Lower lobe of right lung (tissue), 2 donors: Measurements from ENCODE around the gene CPSF4. TPM values are rescaled to one million over a fixed set of nuclear protein-coding genes. Genes with fewer than 3 reads are reported as not detected.
A peak's percentile ranks its signal among the peaks of the same experiment; 100 is the strongest.

Experiments used
- ATAC-seq, 2 donors: fragments of 200-7000 bp; cut with Tn5 transposase; one replicate each; pipeline ENCODE4 v1.9.1; 2020 to 2022; ENCODE audit warnings: mild to moderate bottlenecking in 2 of 2, moderate library complexity in 2 of 2
- DNase-seq: peaks from one replicate; pipeline ENCODE4 v3.0.0-alpha.2; 2020
- H3K27ac ChIP-seq: fragments of 200-600 bp; one replicate; pipeline ENCODE4 v1.8.0; 2022
- H3K27me3 ChIP-seq: fragments of 200-600 bp; one replicate; pipeline ENCODE4 v1.8.0; 2022; ENCODE audit warnings: low read depth
- H3K36me3 ChIP-seq: fragments of 200-600 bp; one replicate; pipeline ENCODE4 v1.8.0; 2022; ENCODE audit warnings: mild to moderate bottlenecking
- H3K4me1 ChIP-seq: fragments of 200-600 bp; one replicate; pipeline ENCODE4 v1.8.0; 2022
- H3K4me3 ChIP-seq: fragments of 200-600 bp; one replicate; pipeline ENCODE4 v1.8.0; 2022; ENCODE audit warnings: mild to moderate bottlenecking
- H3K9me3 ChIP-seq: fragments of 200-600 bp; one replicate; pipeline ENCODE4 v1.8.0; 2022
- intact Hi-C: fragments of 100-400 bp; cut with DNase I; formaldehyde crosslinking; loops from one replicate; pipeline ENCODE4 v1.11.0; 2022
- total RNA-seq: library from RNA; stranded (reverse); fragmentation: NEBNext Ultra II Directional; extraction: Animal tissue kit (Norgen Biotek cat#: 25700); gene quantifications from one replicate; pipeline ENCODE4 v1.2.1, GENCODE V29; 2021
- TF ChIP-seq, protein P1 (sequence below): fragments of 200-600 bp; IDR thresholded peaks from one replicate; pipeline ENCODE4 v1.8.0; 2022; ENCODE audit warnings: antibody characterized with exemption, mild to moderate bottlenecking
- donor health status: DM: no; HTN: yes; CAD: no; lungs with severe emphysema.

CPSF4 gene
- total RNA-seq, 1 donor from 2014 or later, result 26.8 TPM

DNA sequence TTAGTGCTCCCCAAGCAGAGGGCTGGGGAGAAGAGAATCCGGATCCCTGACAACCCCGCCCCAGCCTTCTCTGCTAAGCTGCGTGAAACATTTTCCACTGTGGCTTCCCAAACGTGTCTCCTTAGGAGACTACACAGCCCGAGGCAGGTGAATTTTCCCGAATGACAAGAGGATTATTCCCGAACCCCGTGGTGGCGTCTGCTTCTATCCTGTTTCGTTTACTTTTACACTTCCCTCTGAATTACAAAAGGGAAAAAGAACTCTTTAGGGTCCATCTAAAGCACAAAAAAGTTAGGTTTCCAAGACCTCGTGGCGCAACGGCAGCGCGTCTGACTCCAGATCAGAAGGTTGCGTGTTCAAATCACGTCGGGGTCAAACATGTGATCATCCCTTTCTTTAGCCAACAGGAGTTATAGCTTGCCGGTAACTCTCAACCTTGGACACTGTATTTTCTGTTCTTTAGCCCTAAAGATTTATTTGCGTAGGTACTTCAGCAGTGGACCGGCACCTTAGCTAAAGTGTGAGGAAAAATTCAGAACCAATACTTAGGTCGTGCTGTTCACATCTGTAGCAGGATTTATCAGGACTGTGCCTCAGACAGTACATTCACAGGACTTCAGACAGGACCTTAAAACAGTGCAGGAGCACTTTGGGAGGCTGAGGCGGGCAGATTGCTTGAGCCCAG, 30.8 kb downstream of the CPSF4 start:
- TF ChIP-seq, protein P1, sequence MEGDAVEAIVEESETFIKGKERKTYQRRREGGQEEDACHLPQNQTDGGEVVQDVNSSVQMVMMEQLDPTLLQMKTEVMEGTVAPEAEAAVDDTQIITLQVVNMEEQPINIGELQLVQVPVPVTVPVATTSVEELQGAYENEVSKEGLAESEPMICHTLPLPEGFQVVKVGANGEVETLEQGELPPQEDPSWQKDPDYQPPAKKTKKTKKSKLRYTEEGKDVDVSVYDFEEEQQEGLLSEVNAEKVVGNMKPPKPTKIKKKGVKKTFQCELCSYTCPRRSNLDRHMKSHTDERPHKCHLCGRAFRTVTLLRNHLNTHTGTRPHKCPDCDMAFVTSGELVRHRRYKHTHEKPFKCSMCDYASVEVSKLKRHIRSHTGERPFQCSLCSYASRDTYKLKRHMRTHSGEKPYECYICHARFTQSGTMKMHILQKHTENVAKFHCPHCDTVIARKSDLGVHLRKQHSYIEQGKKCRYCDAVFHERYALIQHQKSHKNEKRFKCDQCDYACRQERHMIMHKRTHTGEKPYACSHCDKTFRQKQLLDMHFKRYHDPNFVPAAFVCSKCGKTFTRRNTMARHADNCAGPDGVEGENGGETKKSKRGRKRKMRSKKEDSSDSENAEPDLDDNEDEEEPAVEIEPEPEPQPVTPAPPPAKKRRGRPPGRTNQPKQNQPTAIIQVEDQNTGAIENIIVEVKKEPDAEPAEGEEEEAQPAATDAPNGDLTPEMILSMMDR, result no peak
- no peaks in the 10 kb centered on the region for H3K36me3 ChIP-seq
- DNase-seq (peak; percentile 32), ATAC-seq (no peak)
- no peaks in the 10 kb centered on the region for H3K9me3 ChIP-seq
- intact Hi-C loops, result no loop called here
- no peak overlapping the region for H3K4me3 ChIP-seq
- no peak overlapping the region for H3K27ac ChIP-seq
- peaks cover 30% of the 10 kb centered on the region for H3K4me1 ChIP-seq
- H3K27me3 ChIP-seq, result no peaks in the 10 kb centered on the region

DNA sequence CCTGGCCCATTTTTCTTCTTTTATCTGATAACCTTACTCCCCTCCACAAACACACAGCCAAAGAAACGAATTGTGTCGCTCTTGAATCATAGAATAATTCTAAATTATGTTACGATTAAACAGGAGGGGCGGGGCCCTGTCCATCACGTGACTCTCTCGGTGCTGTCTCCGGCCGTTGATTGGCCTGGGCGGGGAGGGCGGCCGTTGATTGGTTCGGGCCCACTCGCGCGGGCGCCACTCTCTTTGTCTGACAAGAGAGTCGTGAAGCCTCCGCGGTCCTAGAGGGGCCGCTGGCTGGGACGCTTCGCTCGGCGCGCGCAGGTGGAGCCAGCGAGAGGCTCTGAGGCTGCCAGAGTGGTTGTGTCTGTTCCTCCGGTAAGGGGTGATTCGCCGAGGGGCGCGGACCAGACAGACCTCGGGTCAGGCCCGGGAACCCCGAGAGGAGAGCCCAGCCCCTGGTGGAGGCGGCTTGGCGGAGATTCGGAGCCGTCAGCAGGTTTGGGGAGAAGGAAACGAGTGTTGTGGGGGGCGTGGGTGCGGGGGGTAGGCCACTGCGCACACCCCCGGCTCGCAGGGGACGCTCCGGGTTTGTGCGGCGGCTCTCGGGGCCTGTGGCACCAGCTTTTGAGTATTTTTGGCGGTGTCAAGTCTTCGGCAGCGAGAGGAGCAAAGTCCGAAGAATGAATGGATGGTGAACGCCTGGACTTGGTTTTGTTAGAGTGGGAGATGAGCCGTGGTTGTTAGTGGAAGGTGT, 34.0 kb downstream of the CPSF4 start, which contains the start of gene ZNF789:
TSS of gene ZNF789 (plus strand) at position 330 of the 754 bp plus-strand sequence. CDS start 3,567 bp downstream, outside the sequence.
- TF ChIP-seq, protein P1, result no peak
- peak; percentile 99 for ATAC-seq
- peak within 1 kb of the TSS; percentile 82 for H3K27ac ChIP-seq
- peaks cover 9% of the 10 kb centered on the region for H3K36me3 ChIP-seq
- intact Hi-C loops, result no loop called here
- H3K9me3 ChIP-seq, result no peaks in the 10 kb centered on the region
- DNase-seq, result peak; percentile 99
- no peaks in the 10 kb centered on the region for H3K27me3 ChIP-seq
- H3K4me1 ChIP-seq, result peaks cover 14% of the 10 kb centered on the region
- peak within 1 kb of the TSS; percentile 88 for H3K4me3 ChIP-seq

DNA sequence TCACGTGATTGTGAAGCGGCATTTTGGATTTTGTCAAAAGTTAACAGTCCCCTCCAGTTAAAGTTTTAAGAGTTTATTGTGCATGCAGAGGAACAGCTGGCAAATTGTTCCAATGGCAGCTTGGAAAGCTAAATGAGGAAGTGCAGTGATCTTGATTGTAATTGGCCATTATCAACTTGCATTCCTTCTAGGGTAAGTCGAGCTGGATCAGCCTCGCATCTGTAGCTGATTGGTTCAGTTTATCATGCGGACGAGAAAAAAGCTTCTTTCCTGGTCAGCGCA, 34.5 kb downstream of the CPSF4 start:
- H3K36me3 ChIP-seq, result peaks cover 9% of the 10 kb centered on the region
- peak; percentile 24 for DNase-seq
- TF ChIP-seq, protein P1, result no peak
- H3K27me3 ChIP-seq, result no peaks in the 10 kb centered on the region
- H3K4me1 ChIP-seq, result peaks cover 17% of the 10 kb centered on the region
- peak overlapping the region; percentile 82 for H3K27ac ChIP-seq
- intact Hi-C loops, result no loop called here
- H3K4me3 ChIP-seq, result peak overlapping the region; percentile 88
- peak; percentile 22 to 34 for ATAC-seq
- H3K9me3 ChIP-seq, result no peaks in the 10 kb centered on the region

DNA sequence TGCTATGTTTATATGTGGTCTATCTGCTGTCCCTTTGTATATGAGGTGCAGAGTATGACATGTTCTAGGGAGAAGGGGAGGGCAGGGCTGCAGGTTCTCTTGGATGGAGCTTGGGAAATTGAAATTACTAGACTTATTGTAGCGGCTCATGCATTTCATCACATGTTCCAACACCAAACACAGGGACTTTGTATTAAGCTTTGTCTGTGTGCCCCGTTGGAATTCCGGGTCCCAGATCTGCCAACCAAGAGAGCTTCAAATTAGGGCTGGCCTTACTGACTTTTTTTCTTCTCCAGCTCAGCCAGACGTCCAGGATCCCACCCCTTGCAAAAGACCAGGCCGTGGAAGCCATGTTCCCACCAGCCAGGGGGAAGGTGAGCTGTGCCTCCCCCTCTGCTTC, 37.4 kb downstream of the CPSF4 start:
- Histone ChIP-seq H3K4me1 (peaks cover 26% of the 10 kb centered on the region), H3K4me3 (no peak overlapping the region), H3K36me3 (peaks cover 32% of the 10 kb centered on the region), H3K27ac (no peak overlapping the region), H3K9me3 (no peaks in the 10 kb centered on the region), H3K27me3 (no peaks in the 10 kb centered on the region)
- TF ChIP-seq, protein P1, result no peak
- ATAC-seq, result no peak
- intact Hi-C loops, result no loop called here
- DNase-seq, result peak; percentile 6

DNA sequence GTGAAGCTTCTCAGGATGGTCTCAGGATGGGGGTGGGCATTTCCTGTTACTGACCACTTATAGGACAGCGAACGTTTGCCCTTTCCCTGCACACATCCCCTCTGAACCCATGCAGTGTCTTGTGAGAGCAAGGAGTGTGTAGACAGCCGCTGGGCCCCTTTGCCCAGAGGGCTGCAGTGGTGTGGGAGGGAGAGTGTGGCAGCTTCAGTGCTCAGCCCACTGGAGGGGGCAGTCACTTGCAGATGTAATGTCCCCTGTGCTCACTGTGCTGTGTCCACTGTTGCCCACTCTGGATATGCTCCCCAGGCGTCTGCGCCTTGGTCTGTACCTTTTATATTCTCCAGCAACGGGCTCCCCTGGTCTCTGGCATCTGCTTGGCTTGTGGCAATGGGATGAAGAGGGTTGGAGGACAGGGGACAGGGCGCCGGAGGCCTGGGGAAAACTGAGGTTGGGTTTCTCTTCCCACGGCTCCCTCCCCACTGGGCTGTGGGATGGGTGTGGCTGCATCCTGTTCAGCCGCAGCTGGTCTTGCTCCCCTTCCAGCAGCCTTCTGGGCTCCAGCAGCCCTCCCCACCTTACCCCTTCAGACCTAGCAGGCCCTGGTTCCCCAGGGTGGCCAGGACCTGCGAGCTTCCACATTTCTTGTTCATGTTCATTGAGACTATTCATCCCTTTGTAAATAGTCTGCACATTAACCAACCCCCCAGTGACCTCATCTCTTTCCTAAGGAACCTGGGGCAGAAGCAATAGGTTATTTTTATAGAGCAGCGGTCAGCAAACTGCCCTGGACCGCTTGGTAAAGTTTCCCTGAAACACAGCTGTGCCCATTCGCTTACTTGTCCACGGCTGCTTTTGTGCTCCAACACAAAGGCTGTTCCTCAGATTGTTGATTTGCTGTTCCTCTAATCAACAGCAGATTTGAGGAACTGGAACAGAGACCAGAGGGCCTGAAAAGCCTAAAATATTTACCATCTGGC, 40.0 kb downstream of the CPSF4 start:
- DNase-seq (peak; percentile 35), ATAC-seq (peak; percentile 21 to 31)
- H3K27ac ChIP-seq, result no peak overlapping the region
- peaks cover 52% of the 10 kb centered on the region for H3K36me3 ChIP-seq
- H3K4me1 ChIP-seq, result peaks cover 15% of the 10 kb centered on the region
- intact Hi-C loops, result no loop called here
- H3K9me3 ChIP-seq, result no peaks in the 10 kb centered on the region
- TF ChIP-seq, protein P1, result no peak
- no peak overlapping the region for H3K4me3 ChIP-seq
- H3K27me3 ChIP-seq, result no peaks in the 10 kb centered on the region
